ENCODE measurements around the gene CD59.
A peak's percentile ranks its signal among the peaks of the same experiment; 100 is the strongest.

CD59 gene

GRCh38 chr11:33773404-33773986 is 37.3 kb upstream of the CD59 start:
- Histone ChIP-seq H3K27ac (ENCODE audit: low read depth, low read length, poor library complexity, severe bottlenecking) (no peak overlapping the region), H3K4me1 (ENCODE audit: insufficient read depth, low read length, severe bottlenecking) (peaks cover 42% of the 10 kb centered on the region), H3K4me3 (ENCODE audit: low read depth, low read length, poor library complexity, severe bottlenecking) (peak overlapping the region; percentile 93), H3K9me2 (ENCODE audit: low read depth, low read length) (no peaks in the 10 kb centered on the region), H3K27me3 (ENCODE audit: insufficient read depth, low read length) (no peaks in the 10 kb centered on the region), H3K4me2 (ENCODE audit: low read length) (peak overlapping the region; percentile 79), H3K9ac (ENCODE audit: low read length) (peak overlapping the region; percentile 77), H3K9me3 (ENCODE audit: low read length) (no peaks in the 10 kb centered on the region), H3F3A (ENCODE audit: insufficient read depth, low read length) (no peaks in the 10 kb centered on the region), H3K79me2 (ENCODE audit: insufficient read depth, low read length) (no peaks in the 10 kb centered on the region), H4K20me1 (ENCODE audit: insufficient read depth, low read length) (no peaks in the 10 kb centered on the region), H2AFZ (ENCODE audit: low read length) (no peak overlapping the region), H3K36me3 (ENCODE audit: insufficient read depth, low read length) (peaks cover 6% of the 10 kb centered on the region)
- no peak for TF ChIP-seq EZH2 (IDR thresholded peaks at IDR 0.05; ENCODE audit: borderline replicate concordance, low read length)
- TF ChIP-seq, protein P1, sequence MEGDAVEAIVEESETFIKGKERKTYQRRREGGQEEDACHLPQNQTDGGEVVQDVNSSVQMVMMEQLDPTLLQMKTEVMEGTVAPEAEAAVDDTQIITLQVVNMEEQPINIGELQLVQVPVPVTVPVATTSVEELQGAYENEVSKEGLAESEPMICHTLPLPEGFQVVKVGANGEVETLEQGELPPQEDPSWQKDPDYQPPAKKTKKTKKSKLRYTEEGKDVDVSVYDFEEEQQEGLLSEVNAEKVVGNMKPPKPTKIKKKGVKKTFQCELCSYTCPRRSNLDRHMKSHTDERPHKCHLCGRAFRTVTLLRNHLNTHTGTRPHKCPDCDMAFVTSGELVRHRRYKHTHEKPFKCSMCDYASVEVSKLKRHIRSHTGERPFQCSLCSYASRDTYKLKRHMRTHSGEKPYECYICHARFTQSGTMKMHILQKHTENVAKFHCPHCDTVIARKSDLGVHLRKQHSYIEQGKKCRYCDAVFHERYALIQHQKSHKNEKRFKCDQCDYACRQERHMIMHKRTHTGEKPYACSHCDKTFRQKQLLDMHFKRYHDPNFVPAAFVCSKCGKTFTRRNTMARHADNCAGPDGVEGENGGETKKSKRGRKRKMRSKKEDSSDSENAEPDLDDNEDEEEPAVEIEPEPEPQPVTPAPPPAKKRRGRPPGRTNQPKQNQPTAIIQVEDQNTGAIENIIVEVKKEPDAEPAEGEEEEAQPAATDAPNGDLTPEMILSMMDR (IDR thresholded peaks at IDR 0.05; ENCODE audit: low read length): no peak

GRCh38 chr11:33772870-33773269 is 36.6 kb upstream of the CD59 start:
- H3K4me3 ChIP-seq (ENCODE audit: low read depth, low read length, poor library complexity, severe bottlenecking): peak overlapping the region; percentile 93
- peaks cover 12% of the 10 kb centered on the region for H3K36me3 ChIP-seq (ENCODE audit: insufficient read depth, low read length)
- H3F3A ChIP-seq (ENCODE audit: insufficient read depth, low read length): no peaks in the 10 kb centered on the region
- peaks cover 36% of the 10 kb centered on the region for H3K4me1 ChIP-seq (ENCODE audit: insufficient read depth, low read length, severe bottlenecking)
- H3K4me2 ChIP-seq (ENCODE audit: low read length): peak overlapping the region; percentile 79
- H2AFZ ChIP-seq (ENCODE audit: low read length): no peak overlapping the region
- TF ChIP-seq, protein P1 (IDR thresholded peaks at IDR 0.05; ENCODE audit: low read length): no peak
- TF ChIP-seq EZH2 (IDR thresholded peaks at IDR 0.05; ENCODE audit: borderline replicate concordance, low read length): no peak
- no peak overlapping the region for H3K27ac ChIP-seq (ENCODE audit: low read depth, low read length, poor library complexity, severe bottlenecking)
- H3K79me2 ChIP-seq (ENCODE audit: insufficient read depth, low read length): no peaks in the 10 kb centered on the region
- H3K9me3 ChIP-seq (ENCODE audit: low read length): no peaks in the 10 kb centered on the region
- no peaks in the 10 kb centered on the region for H4K20me1 ChIP-seq (ENCODE audit: insufficient read depth, low read length)
- H3K27me3 ChIP-seq (ENCODE audit: insufficient read depth, low read length): no peaks in the 10 kb centered on the region
- H3K9ac ChIP-seq (ENCODE audit: low read length): no peak overlapping the region; the same call in 1 of the 2 replicates
- no peaks in the 10 kb centered on the region for H3K9me2 ChIP-seq (ENCODE audit: low read depth, low read length)

DNA sequence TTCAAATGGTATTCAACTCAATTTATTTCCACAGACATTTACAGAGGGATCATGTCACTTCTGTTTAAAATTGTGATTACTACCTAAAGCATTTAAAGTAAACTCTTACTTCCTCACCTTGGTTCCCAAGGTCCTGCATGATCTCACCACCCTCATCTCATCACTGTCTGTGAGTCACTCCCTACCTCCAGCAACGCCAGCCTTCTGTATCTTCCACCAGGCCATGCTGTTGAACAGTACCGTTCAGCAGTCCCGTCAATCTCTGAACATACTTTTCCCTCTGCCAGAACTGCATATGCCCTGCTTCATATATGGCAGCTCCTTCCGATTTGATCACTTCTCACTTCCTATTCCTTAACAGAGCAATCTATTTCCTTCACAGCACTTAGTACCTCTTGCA is 36.1 kb upstream of the CD59 start:
- Histone ChIP-seq H3K36me3 (ENCODE audit: insufficient read depth, low read length) (peaks cover 18% of the 10 kb centered on the region), H3K4me2 (ENCODE audit: low read length) (peak overlapping the region; percentile 79; the same call in 1 of the 2 replicates)
- TF ChIP-seq EZH2 (IDR thresholded peaks at IDR 0.05; ENCODE audit: borderline replicate concordance, low read length): no peak
- TF ChIP-seq, protein P1 (IDR thresholded peaks at IDR 0.05; ENCODE audit: low read length): no peak

More for the DNA sequence above, 36.1 kb upstream of the CD59 start:
- Histone ChIP-seq H3F3A (ENCODE audit: insufficient read depth, low read length) (no peaks in the 10 kb centered on the region), H3K9me3 (ENCODE audit: low read length) (no peaks in the 10 kb centered on the region), H3K9me2 (ENCODE audit: low read depth, low read length) (no peaks in the 10 kb centered on the region), H3K4me3 (ENCODE audit: low read depth, low read length, poor library complexity, severe bottlenecking) (peak overlapping the region; percentile 93), H3K27me3 (ENCODE audit: insufficient read depth, low read length) (no peaks in the 10 kb centered on the region), H2AFZ (ENCODE audit: low read length) (no peak overlapping the region), H4K20me1 (ENCODE audit: insufficient read depth, low read length) (no peaks in the 10 kb centered on the region), H3K79me2 (ENCODE audit: insufficient read depth, low read length) (no peaks in the 10 kb centered on the region), H3K27ac (ENCODE audit: low read depth, low read length, poor library complexity, severe bottlenecking) (no peak overlapping the region), H3K4me1 (ENCODE audit: insufficient read depth, low read length, severe bottlenecking) (peaks cover 34% of the 10 kb centered on the region), H3K9ac (ENCODE audit: low read length) (no peak overlapping the region)
